GM21576 (cell line): ENCODE results near the gene PAX7.

Experiments
- ATAC-seq: cut with Tn5 transposase; IDR thresholded peaks from one replicate; pipeline ENCODE4 v1.9.1; 2021; ENCODE audit warnings: mild to moderate bottlenecking, moderate library complexity; ENCODE audit not compliant: unreplicated experiment

The PAX7 gene

DNA sequence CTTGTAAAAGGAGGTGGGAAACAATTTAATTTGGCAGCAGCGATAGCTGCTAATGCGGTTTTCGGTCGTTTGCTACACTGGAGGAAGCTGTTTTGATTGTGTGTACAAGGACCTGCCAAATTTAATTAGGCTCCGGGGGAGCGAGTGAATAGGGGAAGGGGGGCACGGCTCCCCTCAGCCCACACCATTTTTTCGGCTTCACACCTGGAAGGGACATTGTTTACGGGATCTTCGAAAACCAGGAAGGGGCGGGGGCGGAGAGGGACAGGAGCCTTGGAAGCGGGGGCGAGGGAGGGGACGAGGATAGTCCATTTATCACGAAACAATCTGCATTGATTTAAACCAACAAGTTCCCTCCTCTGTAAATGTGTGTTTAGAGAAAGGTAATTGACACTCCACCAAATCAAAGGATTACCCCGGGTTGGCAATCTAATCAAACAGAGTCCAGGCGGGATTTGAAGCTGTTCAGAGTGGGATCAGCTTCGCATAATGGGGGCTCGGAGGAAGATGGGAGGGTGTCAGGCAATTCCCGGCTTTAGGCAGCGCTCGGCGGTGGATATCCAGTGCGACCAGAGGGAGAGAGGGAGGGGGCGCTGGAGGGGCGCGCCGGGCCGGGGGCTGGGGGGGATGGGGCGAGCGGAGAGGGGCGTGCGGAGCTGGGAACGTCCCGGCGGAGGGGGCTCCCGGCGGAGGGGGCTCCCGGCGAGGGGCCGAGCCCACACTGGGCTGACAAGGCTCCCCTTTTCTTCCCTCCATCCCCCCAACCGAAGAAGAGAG lies 9.8 kb downstream of the PAX7 start:
- no peak for ATAC-seq

DNA sequence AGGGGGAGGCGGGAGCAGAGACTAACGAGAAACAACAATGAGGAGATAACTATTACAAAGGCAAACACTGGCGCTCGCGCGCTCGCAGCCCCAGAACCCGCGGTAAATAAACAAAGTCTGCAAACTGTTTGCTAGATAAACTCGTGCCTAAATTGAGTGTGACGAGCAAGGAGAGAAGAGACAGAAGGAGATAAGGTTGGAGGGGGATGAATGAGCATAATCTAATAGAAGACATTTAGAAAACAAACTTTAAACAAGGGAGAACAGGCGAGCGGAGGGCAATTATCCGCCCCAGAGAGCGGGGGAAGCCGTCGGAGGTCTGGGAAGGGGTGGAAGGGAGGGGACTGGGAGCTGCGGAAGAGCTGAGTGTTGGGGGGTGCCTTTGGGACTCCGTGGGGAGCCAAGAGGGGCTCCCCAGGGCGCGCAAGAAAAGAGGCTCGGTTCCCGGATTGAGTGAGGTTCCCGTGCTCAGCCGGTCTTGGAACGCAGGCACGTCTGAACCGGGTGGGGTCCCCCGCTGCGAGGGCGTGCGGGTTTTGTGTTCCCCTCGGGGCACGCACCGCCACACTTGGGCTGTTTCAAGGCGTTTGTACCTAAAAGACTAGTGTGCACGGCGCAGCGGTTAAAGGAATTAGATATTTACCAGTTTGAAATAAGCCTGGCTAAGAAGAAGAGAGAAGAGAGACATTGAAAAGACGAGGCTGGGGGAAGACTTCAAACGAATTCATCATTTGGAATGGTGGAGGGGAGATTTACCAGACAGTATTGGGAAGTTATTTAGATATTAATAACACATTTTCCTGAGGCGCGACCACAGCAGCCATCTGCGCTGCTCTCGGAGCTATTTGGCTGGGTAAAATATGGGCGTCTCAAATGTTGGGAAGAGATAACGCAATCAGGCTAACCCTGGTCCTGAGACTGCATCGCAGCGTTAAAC lies 10.6 kb downstream of the PAX7 start:
- ATAC-seq = no peak

DNA sequence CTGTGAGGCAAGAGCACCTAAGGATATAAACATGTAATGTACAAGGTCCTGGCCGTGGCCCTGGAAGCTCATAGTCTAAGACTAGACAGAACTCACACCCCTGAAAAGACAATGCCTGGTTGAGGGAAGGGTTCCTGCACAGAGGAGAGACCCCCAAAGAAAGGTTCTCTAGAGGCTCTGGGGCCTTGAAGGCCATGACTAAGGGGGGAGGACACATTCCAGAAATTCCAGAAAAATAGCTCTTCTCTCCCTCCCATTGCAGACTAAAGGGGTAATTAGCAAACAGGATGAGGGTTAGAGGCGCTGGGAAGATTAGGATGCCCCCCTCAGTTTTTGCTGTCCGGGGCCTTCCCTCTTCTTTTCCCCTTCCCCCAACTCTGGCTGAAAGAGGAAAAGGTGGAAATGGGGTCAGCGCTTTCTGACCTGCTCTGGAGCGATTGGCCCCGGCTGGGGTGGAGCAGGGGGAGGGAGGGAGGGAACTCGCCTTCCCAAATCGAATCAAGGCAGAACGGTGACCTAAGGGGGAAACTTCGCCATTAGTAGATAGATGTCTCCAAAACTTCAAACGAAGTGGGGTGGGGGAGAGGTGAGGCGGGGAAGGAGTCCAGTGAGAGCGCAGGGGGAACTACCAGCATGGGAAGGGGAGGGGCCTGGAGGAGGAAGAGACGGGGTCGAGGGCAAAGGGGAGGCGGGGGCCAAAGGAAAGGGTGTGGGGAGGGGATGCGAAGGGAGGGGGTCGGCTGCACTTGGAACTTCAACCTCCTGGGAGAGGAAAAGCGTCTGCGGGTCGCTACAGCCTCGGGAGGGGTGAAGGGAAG lies 11.8 kb downstream of the PAX7 start:
- no peak for ATAC-seq

DNA sequence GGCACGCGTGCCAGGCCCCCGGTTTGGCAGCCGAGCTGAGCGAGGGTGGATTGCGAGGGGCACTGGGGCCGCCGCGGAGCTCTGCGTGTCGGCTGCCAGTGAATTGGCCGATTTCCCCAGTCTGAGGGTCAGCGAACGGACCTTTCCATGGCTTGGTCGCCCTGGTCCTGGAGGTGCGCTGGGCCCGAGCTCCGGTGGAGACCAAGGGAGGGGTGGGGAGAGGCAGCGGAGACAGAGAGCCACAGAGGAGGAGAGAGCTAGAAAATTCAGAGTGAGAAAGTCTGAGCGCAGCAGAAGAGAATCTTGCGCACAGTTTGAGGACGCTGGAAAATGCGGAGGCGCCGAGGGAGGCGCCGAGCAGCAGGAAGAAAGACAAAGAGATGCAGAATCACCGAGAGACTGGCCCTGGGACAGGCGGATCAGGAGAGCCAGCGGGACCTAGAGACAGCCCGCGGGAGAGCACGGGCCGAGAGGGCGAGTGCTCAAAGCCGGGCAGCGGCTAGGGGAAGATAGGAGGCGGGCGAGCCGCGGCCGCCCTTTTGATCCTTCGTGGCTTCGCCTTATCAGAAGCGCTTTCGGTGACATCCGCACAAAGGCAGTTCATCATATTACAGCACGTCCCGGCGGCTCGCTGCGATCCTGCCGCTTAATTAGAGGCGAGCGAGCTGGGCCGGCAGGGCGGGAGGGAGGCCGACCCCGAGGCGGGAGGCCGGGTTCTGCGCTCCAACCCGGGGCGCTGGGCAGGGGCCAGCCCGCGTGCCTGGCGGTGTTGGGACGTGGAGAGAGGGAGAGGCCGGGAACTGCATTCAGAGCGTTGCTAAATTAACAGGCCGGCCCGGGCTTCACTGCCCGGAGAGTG lies 12.7 kb downstream of the PAX7 start:
- no peak for ATAC-seq

DNA sequence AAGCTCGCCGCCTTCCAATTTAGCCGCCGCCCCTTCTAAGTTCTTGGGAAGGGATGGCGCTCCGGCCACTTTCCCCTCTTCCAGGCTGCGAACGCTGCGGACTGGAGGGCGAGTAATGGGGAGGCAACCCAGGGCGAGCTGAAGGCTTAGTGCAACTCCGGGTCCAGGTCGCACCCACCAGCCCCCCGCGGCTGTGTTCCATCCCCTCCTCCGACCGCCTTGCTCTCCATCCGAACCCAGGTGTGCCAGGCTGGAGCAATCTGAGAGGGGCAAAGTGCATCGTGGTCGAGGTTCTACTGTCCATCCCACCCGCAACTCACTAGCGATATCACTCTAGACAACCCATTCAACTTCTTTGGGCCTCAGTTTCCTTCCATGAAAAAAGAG lies 13.4 kb downstream of the PAX7 start:
- no peak for ATAC-seq

DNA sequence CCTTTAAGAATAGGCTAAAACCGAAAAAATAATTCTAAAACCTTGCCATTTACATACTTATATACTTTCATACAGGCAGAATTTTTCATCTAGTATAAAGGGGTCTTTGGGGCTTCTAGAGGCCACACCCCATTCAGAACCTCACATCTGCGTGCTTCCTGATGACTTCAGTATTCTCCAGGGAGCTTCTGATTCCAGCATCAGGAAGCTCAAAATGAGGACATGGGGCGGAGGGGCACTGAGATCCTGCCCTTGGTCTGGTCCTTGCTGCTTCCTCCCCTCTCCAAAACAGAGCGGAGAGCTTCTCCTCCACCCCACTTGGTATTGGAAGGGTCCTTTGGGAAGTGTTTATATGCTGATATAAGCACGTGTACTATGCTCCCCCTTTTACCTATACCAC lies 13.8 kb downstream of the PAX7 start:
- ATAC-seq = no peak

DNA sequence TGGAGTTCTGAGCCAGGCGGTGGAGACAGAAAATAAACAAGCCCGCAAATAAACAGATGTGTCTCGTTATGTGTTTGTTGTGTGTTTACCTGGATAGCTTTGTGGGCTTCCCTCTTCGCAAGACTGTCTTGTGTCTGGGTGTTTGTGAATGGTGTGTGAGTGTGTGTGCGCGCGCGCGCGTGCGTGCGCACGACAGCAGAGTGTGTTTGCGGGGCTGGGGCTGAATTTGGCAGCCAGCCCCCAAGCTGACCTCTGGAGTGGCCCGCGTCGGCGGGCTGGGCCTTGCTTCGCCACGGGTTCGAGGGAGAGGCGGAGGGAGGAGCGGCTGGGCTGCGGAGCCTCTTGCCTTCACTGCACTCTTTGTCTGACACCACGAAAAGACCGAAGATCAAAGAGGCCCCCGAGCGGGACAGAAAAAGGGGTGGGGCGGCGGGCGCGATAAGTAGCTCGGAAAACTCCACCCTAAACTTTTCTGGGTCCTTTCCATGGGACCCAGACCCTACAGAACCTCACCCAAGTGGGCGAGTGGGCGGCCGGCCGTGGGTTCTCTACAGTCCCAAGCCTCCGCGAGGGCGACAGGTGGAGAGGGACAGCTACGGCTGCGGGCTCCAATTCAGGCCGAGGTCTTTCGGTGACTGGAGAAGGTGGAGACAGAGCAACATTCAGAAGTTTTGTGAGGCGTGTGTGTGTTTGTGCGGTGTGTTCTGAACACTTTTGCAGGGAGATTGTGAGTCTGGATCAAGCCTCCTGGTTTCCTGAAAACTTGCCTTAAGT lies 14.5 kb downstream of the PAX7 start:
- ATAC-seq = no peak

DNA sequence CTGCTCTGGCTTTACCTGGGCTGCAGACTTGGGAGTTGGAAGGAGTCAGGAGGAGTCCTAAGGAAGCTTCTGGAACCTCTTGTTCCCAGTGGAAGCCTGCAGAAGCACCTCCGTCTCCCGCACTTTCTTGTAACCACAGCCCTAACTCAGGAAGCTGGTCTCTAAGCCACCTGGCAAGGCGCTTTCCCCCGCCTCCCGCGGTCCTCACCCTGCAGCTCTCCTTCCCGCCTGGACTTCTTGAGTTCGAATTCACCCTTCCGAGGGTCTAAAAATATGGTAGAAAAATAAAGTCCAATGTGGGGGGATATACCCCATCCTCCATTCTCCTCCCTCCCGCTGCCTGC lies 15.1 kb downstream of the PAX7 start:
- no peak for ATAC-seq

DNA sequence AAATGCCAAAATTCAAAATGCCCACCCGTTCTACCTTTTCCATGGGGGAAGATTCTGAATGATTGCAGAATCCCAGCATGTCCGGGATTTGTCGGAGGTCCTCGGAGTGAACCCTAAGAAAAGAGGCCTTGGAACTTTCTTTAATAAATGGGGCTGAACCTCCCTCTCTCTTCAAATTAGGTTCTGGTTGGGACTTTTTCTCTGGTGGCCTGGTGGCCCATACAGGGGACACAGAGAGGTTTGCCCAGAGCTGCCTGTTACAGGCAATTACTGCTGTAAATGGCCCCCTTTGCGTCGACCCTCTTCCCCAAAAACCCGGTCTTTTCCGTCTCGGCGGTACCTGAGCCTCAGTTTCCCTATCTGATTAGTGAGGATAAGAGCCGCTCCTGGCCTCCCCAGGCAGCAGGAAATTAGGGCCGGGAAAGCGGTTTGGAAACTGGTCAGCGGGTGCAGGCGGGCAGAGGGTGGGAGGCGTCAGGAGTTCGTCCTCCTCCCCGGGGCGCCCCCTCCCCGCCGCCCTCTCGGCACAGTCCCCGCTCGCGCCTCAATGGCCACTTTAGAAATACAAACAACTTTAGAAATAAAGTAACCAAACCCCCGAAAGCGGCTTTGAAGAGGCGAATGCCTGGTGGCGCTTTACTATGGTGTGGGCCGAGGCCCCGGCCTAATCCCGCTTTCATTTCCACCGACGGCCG lies 15.6 kb downstream of the PAX7 start:
- ATAC-seq = no peak

DNA sequence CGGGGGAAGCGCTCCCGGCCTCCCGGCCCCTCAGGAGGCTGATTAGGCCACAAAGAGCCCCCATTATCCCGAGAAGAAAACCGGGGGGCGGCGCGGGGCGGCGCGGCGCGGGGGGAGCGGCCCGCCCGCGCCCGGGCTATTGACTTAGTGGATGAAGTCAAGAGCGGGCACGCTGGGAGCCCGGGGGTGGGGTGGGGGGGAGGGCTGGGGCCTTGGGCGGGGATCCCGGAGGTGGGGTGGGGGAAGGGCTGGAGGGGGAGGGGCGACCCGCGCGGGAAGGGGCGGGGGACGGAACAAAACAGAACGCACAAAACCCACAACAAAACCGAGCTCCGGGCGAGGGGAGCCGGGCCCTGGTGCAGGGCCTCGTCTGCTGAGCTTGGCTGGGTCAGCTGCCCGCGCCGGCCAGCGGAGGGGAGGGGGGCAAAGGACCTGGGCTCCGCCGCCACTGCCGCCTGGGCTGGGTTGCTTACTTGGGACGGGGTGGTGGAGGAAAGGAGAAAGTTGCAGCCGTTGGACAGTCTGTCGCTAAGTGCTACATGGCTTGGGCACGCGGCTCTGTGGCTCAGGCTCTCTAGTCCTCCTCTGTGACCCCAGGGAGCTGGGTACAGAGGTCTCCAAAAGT lies 16.3 kb downstream of the PAX7 start:
- no peak for ATAC-seq

DNA sequence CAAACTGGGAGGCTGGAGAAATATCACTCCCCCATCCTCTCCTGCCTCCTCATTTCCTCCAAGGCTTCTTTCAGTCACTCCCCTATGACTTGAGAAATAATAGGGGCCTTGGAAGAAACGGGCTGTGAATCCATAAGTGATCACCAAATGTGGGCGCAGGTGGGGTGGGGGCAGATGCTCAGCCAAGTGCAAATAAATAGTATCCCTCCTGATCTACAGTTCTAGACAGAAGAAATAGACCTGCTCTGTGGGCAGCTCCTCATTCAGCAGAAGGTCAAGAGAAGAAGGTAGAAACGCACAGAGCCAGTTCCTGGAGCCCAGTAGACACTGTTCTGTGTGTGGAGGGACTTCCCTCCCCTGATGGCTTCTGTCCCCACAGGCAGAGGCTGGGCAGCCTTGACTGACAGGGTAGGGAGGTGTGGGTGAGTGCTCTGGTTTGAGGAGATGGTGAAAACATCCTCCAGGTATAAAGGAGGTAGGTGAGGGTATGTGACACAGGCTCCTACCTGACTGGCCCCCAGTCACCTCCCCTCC lies 17.1 kb downstream of the PAX7 start:
- ATAC-seq = no peak

DNA sequence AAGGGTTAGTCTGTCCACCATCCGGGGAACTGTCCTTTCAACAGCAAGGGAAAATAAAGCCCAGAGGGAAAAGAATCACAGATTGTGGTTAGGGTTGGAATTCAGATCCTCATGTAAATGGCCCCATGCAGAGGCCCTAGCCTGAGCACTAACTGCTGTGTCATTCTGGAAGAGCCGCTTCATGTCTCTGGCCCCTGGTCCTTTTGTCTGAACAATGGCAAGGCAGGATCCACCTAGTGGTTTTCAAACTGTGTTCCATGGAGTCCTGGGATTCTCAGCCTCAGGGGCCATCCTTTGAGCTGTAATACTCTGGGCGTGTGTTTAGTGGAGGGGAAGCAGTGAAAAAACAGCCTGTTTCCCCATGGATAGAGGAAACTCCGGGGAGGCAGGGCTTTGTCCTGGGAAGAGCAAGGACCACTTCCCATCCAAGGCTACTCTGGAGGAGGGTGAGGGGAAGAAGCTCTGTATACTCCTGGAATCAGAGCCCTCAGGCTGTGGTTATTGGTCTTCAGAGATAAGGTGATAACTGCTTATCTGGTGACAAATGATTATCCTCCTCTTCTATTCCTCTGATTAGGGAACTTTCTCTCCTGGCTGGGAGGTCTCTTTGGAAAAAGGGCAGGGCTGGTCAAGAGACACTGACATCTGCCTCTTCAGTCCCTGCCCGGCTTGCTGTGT lies 19.2 kb downstream of the PAX7 start:
- no peak for ATAC-seq

DNA sequence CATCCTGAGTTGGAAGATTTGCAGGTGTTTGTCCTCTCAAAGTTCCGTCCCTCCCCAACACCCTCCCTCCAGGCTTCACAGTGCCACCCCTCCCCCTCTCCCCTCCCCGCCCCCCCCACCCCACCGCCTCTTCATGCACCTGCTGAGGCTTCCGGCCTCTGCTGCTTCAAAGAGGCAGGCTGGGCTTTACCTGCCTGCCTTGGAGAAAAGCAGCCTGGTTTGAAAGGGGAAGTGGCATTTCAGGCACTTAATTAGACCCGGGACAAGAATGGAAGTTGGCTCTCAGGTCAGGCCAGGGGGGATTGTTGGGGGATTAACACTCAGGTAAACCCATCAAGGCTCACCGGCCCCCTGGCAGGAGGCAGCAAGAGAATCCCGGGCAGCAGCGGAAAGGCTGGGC lies 21.1 kb downstream of the PAX7 start:
- no peak for ATAC-seq

DNA sequence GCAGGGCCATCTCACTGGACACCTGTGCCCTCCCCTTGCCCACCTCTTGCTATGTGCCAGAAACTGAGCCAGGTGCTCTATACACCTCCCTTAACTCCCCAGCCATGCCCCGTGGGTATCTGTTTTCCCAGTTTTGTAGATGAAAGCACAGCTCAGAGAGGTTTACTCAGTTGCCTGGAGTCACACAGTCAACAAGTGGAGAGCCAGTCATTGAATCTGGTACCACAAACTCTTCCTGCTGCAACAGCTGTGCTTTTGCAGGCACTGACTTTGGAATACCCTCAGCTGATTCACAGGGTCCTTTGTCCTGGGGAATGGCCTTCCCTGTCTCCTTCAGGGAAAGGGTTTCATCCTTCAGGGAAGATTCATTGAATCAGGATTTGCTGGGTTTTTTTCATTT lies 22.1 kb downstream of the PAX7 start:
- no peak for ATAC-seq

DNA sequence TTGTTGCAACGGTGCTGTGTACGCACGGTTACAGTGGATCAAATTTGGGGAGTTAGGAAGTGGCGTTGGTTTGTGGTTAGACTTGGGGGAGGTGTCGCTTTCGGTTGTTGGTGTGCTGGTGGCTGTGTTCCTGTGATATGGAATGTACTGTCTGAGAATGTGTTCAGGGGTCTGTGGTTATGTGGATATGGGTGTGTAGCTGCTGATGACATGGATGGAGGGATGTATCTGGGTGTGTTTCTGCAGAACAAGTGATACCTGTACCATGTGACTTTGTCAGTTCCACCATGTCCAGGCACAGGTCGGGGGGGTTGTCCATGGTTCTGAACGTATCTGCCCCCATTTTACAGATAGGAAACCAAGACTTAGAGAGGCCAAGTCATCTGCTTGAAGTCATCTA lies 22.7 kb downstream of the PAX7 start:
- no peak for ATAC-seq

DNA sequence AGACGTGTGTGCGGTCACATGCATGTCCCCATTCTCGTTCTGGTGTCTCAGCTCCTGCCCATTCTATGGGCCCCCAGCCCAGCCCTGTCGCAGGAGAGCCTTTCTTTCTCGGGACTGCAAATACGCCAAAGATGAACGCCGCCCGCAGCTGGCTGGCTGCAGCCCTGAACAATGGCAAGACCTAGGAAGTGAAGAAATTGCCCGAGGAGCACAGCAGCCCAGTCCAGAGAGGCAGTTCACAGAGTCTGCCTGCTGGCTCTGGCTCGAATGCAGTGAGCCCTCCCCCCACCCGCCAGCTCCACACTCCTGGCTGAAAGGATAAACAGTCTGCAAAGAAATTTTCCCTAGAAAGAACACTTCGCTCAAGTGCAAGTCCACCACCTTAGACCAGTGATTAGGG lies 23.3 kb downstream of the PAX7 start:
- no peak for ATAC-seq

DNA sequence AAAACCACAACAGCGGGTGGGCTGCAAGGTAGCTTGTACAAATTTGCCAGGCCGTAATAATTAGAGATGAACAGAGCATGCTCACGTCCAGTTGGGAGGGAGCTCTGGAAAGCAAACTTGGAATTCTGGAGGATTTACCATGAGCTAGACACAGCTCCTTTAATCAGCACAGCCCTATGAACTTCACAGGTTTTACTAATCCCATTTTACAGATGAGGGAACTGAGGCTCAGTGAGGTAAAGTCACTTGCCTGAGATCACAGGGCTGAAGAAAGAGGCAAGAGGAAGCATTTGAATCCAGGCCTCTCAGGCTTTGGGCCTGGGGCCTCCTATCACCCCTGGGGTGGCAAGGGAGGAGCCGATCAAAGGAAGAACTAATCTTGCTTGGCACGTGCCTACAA lies 24.0 kb downstream of the PAX7 start:
- no peak for ATAC-seq
